GM21717 (cell line): ENCODE results near the gene HEBP2.

Source experiments
- ATAC-seq: cut with Tn5 transposase; IDR thresholded peaks from one replicate; pipeline ENCODE4 v1.9.1; 2021; ENCODE audit warnings: mild to moderate bottlenecking, moderate library complexity; ENCODE audit not compliant: unreplicated experiment

Gene HEBP2

DNA sequence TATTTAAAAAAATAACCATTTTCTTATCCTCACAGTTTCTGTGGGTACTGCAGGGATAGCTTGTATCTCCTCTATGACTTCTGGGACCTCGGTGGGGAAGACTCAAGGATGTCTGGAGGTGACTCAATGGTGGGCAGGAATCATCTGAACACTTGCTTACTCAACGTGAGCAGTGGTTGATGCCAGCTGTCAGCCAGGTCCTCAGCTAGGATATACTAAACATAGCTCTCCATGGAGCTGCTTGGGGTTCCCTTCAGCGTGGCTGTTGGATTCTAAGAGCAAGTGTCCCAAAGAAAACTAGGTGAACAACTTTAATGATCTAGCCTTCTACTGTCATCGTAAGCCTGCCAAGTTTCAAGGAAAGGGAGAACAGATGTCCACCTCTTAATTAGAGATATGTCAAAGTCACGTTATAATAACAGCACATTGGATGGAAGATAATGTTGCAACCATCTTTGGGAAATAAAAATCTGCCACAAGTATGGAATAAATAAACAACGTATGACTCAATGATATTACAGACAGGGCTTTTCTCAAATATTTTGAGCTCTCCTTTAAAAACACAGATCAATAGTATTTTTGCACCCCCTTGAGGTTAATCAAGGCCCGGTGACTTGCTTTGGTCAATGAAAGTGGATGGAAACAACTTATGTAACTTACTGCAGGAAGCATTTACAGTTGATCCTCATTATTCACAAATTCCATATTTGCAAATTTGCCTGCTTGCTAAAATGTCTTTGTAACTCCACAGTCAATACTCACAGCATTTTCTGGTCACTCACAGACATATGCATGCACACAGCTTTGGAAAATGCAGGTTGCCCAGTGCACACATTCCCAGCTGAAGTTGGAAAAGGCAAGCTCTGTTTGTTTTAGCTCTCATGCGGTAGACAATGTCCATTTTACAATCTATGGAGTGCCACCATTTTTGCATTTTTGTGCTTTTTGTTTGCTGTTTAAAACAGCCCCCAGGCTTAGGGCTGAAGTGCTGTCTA lies 6.6 kb upstream of the HEBP2 start:
- ATAC-seq, result no peak

GRCh38 chr6:138400326-138400725 lies 3.7 kb upstream of the HEBP2 start:
- ATAC-seq, result no peak

DNA sequence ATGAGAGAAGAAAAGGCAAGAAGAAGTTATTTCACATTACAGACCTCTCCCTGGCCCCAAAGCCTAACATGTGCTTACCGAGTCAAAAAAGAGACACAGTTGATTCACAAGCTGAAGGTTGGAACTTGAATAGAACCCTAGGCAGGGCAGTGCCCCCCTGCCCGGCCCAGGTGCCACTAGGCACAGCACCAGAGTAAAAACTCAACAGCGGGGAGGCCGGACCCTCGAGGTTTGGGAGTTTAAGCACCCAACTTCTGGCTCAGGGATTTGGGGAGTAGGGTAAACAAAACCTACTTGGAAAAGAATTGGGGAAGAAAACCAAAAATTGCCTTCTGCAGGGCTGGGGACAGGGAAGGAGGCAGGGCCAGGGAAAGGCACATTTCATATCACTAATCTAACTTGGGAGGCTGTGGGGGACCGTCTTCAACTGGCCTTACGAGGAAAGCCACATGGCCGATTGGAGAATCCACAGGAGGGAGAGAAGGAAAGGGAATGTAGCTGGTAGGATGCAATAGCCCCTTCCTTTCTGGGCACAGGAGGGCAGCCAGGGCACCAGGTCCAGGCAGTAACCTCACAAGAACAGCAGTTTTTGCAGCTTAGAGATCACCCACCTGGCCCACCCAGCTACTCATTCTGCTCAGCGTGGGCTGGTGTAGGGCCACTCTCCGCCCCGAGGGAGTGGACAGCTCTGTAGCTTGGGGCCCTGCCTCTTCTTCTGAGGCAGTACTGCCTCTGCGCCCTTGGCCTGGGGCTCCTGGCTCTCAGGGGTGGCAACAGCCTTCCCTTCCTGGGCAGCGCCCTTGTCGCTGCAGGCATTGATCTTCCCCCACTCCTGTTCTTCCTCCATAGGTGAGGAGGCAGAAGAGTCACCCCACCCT lies 1.8 kb upstream of the HEBP2 start:
- no peak for ATAC-seq

GRCh38 chr6:138402838-138403187 lies 1.2 kb upstream of the HEBP2 start:
- ATAC-seq, result no peak

- no peak for ATAC-seq
Measured at GRCh38 chr6:138403324-138403800, 661 bp upstream of the HEBP2 start.

GRCh38 chr6:138404666-138405337 lies 779 bp downstream of the HEBP2 start:
- ATAC-seq, result no peak

DNA sequence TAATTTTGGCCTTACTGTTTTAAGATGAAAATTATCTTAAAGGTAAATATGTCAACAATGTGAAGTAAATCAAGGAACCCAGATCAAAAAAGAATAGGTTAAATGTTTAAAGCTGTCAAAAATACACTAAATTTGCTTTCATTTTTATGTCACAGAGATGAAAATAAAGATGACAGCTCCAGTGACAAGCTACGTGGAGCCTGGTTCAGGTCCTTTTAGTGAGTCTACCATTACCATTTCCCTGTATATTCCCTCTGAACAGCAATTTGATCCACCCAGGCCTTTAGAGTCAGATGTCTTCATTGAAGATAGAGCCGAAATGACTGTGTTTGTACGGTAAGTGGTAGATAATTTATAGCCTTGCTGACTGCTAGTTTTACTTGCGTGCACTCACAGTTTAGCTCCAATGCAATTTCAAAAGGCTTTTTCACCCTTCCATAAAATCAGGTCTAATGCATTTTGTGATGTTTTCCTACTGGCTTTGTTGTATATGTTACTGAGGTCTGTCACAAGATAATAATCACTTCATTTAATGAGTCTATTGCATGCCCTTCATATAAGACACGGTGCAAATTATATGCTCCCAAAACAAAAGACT lies 1.9 kb downstream of the HEBP2 start:
- no peak for ATAC-seq

DNA sequence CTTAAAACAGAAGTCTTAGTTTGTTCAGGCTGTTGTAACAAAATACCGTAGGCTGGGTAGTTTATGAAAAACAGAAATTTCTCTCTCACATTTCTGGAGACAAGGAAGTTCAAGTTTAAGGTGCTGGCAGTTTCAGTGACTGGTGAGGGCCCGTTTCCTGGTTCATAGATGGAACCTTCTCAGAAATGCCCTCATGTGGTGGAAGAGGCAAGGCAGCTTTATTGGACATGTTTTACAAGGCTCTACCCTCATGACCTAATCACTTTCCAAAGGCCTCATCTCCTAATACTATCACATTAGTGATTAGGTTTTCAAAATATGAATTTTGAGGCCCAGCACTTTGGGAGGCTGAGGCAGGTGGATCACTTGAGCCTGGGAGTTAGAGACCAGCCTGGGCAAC lies 2.4 kb downstream of the HEBP2 start:
- ATAC-seq, result no peak

DNA sequence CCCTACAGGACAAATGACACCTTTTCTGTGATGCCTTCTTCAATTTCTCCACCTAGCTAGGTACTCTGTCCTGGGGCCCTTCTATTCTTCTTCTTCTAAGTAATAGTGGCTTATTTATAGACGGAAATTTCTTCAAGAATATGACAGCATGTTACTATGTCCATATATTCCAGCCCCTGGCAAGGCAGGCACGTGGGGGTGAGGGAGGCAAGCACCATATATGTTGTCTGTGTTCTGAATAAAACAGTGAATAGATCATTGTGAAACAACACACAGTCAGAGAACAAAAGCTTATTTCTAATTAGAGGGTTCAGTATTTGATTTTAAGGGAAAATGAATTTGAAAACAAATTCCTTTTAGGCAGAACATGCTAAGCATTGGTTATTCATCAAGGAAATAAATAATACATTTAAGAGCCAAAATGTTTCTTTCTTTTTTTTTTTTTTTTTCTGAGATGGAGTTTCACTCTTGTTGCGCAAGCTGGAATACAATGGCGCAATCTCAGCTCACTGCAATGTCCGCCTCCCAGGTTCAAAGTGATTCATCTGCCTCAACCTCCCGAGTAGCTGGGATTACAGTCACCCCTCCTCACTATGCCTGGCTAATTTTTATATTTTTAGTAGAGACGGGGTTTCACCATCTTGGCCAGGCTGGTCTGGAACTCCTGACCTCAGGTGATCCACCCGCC lies 6.2 kb downstream of the HEBP2 start:
- ATAC-seq, result no peak

DNA sequence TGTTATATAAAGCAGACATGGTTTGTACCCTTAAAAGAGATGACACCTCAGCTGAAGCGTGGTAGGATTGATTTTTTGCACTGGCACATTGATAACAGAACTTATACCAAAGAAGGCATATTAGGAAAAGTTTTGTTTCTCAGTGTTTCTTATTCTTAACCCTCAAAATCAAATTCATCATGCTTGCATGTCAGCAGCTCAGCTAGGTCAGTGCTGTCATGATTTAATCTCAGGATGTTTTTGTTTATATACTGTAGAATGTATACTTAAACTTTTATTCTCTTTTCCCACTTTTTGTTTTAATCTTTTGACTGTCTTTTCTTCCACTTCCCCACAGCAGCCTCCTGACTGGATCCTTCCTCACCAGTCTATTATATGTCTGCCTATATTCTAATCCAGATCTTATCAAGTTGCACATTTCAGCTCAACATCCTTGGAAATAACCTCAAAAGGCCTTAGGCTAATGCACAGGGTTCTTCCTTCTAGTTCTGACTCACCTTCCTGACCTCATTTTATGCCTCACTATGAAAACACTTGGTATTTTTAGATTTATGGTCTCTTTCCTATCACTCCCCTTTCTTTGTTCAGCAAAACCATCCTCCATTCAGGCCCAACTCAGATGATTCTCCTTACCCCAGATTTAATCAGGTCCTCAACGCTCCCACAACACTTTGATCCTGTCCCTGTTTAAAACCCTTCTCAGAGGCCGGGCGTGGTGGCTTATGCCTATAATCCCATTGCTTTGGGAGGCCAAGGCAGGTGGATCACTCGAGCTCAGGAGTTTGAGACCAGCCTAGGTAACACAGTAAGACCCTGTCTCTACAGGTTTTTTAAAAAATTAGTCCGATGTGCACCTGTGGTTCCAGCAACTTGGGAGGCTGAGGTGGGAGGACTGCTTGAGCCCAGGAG lies 7.2 kb downstream of the HEBP2 start:
- peak; percentile 63 for ATAC-seq

DNA sequence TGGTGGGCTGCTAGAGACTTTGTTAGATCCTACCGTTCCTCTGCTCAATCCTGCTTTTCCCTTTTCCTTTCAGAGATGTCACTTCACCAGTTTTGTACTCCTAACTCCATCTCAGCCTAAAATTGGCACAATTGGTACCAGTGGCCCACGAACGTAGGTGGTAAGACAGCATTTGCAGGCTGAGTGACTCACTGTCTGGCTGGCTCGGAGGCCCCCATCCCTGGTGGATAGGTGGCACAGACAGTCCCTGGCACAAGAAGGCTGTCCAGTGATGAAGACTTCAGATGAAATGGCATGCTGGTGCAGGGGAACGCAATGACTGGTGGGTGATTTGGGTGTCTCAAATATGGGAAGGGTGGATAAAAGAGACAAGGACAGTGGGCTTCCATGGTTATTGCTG lies 11.1 kb downstream of the HEBP2 start:
- ATAC-seq, result no peak

- ATAC-seq, result no peak
Measured at GRCh38 chr6:138416206-138416605, 12.2 kb downstream of the HEBP2 start.

- no peak for ATAC-seq
Measured at GRCh38 chr6:138417493-138418117, 13.6 kb downstream of the HEBP2 start.

DNA sequence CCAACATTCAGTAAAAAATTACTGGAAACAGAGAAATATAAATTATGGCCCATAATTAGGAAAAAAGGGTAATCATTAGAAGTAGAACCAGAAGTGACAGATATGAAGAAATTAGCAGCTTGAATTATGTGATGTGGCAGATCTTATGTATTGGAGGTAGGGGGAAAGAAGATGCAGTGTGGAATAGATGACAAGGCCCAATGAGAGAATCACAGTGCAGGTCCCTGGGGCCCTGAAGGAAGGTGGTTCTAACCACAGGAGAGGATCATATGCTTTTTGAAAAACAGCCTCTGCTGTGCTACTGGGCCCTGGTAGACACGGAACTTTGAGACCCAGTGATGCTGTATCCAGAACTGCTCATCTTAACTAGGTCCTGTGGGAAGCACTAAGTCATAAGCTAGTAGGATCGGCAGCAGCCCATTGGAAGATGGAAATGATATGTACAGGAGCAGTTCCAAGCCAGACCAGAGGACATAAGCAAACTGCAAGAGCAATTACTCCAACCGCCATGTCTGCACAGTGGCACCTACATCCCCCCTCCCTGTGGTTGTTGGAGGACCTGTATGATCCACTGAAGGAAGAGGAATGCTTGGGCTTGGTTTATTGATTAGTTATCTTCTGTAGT lies 14.2 kb downstream of the HEBP2 start:
- ATAC-seq, result no peak

- no peak for ATAC-seq
Measured at GRCh38 chr6:138419766-138420165, 15.7 kb downstream of the HEBP2 start.

GRCh38 chr6:138420356-138420755 lies 16.3 kb downstream of the HEBP2 start:
- ATAC-seq, result no peak

DNA sequence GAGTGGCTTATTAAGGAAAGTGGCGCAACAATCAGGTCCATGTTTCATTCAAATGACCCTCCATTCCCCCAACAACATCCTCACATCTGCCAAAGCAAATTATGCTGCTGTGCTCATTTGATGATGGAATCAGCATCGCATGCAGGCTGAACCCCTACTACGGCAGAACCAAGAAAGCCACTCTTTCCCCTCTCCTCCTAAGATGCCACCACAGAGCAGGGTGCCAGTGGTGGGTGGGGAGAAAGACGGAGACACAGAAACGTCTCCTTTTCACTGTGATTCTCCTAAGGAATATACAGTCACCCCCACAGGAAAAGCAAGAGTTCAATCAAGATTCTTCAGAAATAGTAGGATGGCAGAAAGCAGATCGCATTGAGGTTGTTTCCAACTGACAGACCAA lies 17.1 kb downstream of the HEBP2 start:
- no peak for ATAC-seq

DNA sequence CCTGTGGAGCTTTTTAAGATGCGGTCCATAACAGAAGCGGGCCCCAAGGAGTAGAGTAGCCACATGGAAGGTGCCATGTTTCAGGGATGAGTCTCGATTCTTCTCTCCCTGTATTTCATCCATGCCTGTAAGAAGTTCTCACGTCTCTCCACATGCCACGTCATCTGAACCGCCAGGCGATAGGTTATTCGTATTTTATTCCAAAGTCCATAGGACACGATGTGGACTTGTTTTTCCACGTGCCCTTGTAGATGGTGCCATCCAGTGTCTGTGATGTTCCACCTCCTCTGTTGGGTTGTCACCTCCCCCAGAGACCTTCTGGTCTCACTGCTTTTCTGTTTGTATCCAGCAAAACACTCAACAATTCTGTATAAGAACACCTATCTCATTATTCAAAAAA lies 17.6 kb downstream of the HEBP2 start:
- no peak for ATAC-seq
